Activated T-helper 9 cell treated with anti-CD3 and anti-CD28 coated beads, Interleukin-2, amount 50 U/mL, for 16 hours (primary cell): Measurements from ENCODE around the gene LYRM1.
"Not testable (repeated sequence)": the region's sequence is repeated elsewhere in the genome, so short reads cannot be mapped to it uniquely, and the experiment has no call there.

ENCODE experiments used
- DNase-seq: peaks from one replicate; pipeline ENCODE4 v3.0.0-alpha.2; 2020; ENCODE audit warnings: low read depth

The LYRM1 gene

DNA sequence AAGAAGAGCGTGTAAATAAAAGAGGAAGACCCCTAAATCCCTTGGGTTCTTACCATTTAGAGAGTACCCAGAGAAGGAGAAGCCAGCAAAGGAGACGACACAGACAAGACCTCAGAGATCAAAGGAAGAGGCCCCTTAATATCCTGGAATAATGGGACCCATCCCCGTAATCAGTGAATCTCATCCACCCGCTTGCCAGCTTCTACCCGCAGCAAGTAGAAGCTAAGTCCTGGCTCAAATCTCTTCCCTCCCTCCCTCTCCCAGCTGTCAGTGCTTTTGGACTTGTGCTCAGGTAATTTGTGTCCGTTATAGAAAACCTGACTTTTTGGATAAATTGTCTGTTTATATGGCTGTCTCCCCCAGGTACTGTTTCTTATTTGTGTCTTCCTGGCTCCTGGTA lies 1.9 kb downstream of the LYRM1 start:
- no peak for DNase-seq

DNA sequence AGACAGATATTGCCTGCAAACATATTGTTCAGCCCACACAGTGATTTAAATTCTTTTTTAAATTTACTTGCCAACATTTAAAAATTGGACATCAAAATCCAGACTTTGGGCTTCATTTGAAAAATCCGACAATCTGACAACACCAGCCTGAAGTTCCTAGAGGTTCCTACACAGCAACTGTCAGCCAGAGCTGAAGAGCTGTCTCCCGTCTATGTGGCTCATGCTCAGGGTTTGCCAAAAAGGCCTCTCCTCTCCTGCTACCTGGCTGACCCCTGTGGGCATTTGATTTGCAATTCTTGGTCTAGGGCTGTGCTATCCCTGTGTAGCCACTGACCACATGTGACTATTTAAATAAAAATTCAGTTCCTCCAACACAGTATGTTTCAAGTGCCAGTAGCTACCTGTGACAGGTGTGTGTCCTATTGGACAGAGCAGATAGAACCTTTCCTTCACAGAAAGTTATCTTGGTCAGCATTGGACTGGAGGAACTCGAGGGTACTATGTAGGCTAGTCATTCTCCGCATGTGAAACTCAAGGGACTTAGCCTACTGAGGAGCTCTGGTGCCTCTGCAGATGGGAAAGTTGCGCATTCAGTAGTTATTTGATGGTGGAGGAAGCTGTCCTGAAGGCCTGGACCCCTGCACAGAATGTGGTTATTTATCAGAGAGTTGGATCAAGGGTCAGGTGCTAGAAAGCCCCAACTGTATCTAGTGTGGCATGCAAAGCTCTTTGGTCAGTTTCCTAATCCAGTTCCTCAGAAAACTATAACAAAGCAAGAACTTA lies 2.7 kb downstream of the LYRM1 start:
- no peak for DNase-seq

DNA sequence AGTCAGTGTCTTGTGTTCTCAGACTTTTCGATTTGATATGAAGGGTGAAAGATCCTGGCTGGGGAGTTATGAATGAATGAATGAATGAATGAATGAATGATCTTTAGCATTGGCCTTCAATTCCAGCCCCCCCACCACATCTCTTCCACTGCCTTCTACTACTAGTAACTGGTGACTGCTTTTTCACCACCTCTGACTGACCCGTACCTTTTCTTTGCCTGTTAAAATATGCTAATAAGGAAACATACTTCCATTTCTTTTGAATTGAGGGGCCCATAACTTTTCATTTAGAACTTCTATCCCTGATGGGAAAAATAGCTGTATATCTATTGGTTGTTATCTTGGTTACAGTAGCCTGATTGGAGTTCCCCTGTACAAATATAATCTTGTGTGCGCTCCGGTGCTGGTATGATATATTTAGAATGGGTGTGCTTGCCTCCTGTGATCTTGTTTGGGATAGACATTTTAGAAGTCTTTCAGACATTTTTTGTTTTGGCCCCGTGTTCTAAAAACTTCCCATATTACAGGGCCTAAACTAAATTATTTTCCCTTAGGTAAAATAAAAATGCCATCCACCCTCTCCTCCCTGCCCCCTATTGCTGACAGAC lies 3.4 kb downstream of the LYRM1 start:
- no peak for DNase-seq

DNA sequence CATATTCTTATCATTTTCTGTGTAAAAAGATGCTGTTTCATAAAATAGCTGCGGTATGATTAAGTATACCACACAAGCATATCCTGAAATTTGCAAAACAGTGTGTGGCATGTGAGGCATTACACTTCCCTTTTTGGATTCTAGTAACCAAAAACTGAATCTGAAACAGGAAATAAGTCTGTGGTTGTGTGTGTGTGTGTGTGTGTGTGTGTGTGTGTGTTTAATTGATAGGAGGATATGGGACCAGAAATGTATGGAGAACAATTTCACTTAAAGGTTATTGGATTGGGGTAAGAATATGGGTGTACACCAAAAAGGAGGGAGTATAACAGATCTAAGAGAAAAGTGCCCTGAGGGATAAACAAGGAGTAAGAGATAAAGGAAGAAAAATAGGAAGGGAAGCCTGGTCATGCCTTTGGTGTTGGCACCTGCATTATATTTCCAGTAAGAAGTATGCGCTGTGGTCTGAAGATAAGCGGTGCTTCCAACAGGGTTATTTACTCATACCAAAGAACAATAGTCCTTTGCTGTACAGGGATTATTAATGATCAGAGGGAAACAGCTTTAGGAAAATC lies 4.0 kb downstream of the LYRM1 start:
- no peak for DNase-seq

DNA sequence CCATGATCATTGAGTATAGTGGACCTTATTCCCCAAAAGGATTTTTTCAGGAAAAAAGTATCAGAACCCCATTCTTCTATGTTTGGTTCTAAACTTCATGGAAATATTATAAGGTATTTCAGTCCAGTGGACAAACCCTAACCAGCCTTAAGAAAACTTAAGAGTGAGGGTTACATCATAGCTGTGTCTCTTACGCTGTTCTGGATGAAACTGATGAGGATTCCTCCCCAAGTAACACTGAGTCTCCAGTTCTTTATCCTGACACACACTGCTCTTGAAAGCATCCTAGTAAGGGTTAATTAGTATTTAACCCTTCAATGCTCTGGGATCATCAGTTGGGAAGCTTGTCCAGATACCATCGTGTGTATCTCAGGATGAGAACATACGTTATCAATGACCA lies 5.0 kb downstream of the LYRM1 start:
- DNase-seq: no peak

DNA sequence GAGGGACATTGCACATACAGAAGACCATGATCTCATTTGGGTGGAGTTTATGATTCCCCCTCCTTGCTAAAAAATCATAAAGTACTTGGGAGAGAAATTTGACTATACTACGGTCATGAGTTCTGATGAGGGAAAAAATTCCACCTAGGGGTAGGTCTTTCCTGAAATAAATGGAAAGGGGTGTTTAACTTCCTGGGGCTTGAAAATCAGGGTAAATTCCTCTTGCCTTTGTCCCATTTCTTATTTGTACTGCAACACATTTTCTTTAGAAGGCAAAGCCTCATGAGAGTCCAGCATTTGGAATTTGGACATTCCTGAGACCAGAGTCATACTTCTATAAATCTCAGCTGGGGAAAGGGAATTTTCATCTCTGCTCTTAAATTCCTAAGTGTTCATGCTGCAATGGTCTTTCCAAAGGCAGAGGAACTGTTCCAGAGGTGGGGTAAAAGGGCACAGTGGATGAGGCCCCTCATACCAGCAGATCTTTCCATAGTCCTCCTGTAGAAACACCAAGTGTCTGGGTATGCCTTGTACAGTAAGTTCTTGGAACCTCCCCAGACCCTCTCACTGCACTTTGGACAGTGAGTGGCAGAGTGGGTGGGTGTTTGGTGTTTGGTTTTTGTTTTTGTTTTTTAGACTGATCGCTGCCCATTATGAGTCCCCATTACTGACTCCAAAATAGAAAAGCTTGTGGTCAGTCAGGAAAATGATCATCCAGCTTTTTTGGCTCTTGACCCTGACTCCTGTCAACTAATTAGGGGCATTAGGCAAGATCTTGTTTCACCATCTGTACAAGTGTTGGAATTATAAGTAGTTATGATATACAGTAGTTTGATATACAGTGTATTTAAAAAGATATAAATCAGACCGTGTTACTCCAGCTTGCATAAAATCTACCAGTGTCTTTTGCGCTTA lies 6.0 kb downstream of the LYRM1 start:
- no peak for DNase-seq

DNA sequence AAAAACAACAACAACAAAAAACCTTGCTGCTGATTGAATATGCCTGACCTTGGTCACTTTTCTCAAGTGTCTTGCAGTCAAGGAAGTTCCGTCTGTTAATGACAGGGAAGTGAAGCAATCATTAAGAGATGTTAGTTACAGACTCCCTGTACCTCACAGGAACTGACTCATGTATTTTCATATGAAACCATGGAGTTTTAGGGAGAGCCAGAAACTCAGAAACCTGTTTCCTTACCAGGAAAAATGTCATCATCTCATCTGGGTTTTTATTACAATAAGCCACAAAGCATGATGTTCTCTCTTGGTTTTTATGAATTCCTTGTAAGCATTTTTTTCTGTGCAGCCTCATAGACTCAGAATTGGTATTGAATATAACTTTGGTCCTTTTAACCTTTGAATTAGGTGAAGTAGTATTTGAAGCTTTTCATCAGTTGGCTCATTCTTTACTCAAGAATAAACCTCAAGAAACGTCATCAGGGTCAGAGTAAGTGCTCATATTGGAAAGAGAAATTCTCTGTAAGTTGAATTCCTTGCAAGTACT lies 10.3 kb downstream of the LYRM1 start:
- no peak for DNase-seq

DNA sequence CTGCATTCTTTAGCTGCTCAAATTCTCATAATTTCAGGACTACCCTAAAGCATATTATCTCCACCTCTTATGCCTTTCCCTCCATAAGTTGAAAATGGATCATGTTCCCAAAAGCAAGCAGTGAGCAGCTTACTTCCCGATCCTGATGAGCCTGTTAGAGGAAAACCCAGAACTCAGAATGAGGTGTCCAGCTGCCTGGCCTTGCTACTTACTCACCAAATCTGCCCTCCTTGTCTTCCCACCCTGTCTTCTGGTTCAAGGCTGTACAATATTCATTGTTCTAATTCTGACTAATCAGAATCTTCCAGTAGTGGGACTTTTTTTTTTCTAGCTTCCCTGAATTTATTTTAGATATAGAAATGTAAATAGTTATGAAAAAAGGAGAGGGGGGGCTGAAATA lies 10.8 kb downstream of the LYRM1 start:
- no peak for DNase-seq

DNA sequence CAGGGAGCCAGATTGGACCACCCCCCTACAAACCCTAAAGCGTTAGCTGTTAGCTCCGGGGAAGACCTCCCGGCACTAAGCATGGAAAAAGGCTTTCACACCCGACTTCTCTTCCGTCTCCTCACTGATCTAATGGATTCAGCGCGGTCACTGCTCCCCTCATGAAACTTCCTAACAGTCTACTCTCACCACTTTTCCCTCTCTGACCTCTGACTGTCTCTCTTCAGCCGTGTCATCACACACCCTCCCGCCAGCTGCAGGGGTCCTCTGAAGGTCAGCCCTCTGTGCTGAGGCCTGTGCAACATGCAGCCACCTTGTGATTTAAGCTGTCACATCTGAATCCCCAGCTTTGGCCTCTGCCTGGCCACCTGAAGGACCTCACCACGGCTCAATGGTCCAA lies 15.7 kb downstream of the LYRM1 start:
- DNase-seq: no peak

DNA sequence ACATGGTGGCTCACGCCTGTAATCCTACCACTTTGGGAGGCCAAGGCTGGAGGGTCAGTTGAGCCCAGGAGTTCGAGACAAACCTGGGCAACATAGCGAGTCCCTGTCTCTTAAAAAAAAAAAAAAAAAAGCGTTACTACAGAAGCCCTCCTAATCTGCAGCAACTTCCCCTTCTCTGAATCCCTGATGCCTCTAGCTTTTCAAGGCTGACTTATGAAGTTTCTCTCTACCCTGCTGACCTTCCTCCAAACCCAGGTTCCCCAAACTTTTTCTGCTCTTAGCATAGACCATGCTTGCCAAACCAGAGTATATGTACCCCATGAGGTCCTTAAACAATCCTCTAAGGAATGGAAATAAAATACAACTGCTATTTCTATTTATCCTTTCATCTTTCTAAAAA lies 16.4 kb downstream of the LYRM1 start:
- DNase-seq: no peak

DNA sequence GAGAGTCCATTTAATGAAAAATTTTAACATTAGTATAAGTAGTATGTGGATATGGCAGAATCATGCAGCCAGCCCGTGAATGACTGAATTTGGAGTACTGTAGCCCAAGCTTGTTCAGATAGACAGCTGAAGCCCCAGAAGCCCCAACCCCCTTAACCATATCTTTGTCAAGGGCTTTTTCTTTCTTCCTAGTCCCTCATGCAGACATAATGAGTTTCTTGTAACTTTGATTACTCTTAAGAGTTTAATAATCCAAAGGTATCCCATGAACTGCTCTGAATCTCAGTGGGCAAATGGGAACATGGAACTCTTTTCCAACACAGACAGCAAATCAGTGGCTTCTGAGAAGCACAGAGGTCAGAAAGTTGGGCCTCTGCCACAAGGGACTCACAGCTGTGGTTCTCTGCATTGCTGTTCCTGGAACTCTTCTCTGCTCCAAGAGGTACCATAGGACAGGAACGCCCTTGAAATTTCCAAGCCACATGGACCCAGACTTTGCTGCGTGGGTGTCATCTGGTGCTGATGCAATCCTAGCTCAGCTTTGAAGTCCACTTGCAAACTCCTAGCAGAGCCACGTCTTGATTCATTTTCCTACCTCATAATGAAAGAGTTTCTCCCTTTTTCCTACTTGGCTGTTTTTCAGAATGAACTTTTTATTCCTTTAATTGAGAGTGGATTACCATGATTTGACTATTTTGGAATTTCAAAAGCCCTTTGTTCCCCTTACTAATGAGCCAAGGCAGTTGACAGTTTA lies 18.1 kb downstream of the LYRM1 start:
- no peak for DNase-seq

DNA sequence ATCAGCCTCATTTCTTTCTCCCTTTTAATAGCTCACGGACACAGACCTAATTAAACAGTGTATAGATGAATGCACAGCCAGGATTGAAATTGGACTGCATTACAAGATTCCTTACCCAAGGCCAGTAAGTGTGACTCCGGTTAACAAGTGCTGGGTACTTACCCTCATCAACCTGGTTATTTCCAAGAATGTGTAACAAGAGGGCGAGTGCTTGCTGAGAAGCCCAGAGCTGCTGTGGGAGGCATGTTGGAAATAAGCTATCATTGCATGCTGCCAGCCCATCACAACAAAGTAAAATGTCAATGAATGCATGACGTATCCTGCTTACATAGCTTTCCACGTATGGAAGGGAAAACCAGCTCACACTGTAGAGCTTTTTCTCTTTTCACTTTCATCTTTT lies 19.5 kb downstream of the LYRM1 start:
- no peak for DNase-seq

DNA sequence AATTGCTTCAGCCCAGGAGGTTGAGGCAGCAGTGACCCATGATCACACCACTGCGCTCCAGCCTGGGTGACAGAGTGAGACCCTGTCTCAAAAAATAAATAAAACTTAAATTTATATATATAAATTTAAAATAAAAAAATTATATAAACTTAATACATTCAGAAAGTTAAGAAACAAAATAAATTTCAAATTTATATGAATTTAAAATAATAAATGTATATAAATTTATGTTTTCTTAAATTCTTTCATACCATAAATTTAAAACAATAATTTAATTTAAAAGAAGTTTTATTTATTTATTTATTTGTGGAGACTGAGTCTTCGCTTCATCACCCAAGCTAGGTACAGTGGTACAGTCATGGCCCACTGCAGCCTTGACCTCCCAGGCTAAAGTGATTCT lies 20.2 kb downstream of the LYRM1 start:
- no peak for DNase-seq

DNA sequence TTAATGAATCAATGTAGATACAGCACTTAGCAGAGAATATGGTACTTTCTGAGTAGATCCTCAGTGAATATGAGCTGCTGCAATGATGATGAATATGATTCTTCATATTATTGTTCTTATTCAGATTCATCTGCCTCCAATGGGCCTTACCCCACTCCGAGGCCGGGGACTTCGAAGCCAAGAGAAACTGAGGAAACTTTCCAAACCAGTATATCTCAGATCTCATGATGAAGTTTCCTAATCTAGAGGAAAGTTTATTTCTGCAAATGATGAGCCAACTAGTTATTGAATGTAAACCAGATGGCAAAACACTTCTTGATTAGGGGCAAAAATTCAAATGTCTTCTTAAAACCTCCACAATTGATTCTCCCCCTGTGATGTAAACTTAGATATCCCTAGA lies 23.3 kb downstream of the LYRM1 start:
- no peak for DNase-seq

DNA sequence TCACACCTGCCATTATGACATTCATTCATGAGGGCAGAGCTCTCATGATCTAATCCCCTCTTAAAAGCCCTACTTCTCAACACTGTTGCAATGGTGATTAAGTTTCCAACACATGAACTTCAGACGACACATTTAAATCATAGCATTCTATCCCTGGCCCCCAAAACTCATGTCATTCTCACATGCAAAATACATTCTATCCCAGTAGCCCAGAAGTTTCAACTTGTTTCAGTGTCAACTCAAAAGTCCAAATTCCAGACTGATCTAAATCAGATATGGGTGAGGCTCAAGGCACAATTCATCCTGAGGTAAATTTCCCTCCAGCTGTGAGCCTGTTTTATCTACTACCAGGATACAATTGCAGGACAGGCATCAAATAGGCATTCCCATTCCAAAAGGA lies 25.2 kb downstream of the LYRM1 start:
- DNase-seq: no peak

DNA sequence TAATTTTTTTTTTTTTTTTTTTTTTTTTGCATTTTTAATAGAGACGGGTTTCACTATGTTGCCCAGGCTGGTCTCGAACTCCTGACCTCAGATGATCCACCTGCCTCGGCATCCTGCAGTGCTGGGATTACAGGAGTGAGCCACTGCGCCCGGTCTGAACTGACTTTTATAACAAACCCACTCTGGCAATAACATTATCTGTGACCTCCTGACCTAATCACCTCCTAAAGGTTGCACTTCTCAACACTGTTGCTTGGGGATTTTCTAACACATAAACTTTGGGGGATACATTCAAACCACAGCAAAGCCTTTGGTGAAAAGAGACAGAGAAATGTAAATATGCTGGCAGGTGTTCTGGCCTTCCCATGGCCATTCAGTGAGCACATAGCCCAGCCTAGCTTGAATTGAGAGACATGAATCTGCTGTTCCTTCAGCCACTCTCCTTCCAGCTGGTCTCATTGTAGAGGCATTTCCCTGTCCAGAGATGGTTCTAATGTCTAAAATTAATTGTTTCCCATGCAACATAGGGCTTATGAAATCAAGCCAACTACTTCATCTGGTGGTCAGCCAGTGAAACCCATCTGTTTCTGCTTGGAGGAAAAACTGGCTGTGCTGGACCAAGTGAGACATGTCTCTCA lies 28.3 kb downstream of the LYRM1 start:
- DNase-seq: no peak

DNA sequence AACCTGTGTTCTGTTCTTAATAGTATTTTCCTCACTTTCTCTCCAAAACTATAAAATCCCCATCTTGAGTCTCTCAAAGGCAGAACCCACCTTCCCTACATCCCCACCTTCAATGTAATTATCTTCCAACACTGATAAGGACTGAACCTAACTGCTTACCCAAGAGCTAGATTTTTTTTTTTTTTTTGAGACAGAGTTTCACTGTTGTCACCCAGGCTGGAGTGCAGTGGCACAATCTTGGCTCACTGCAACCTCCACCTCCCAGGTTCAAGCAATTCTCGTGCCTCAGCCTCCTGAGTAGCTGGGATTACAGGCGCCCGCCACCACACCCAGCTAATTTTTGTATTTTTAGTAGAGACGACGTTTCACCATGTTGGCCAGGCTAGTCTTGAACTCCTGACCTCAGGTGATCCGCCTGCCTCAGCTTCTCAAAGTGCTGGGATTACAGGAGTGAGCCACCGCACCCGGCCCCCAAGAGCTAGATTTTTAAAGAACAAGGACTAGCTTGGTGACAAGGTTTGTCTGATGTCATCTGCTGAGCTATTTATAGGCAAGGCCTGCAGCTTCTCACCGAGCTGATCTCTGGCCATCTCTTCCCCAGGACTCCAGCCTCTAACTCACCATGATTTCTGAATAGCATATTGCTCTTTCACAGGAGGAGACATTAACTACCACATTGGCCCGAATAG lies 29.2 kb downstream of the LYRM1 start:
- not testable (repeated sequence) for DNase-seq

DNA sequence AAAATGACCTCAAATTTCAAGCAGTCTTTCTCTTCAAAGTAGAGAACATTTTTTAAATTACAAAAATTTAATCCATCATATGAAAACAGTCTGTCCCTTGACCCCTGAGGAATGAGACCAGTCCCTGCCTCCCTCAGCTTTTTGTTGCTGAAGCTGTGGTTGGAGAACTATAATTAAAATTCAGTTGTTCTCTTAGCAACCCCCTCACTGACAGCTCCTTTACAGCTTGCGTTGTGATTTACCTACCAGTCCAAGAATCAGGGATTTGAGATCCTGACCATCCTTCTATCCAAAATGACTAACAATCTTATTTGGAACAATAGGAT lies 29.8 kb downstream of the LYRM1 start:
- DNase-seq: no peak

DNA sequence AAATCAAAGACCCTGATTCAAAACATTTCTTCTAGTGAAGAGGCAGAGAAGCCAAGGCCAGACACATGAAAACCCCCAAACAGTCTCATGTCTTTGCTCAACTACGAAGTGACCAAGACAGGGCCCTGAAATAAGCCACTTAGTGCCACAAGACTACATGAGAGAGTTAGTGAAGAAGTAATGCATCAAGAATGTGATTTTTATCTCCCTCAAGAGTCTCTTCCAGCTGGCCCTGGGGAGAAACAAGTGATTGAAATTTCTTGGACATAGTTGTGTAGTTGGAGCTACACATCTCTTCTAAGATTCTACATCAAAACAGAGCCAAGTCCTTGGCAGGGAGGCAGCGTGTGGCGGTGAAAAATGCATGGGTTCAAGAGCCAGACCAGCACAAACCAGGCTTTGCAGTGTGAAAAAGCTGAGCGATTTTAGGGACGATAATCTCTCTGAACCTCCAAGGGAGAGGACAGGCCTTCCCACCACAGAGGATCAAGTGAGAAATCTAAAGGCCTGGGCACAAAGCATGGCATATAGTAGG lies 30.6 kb downstream of the LYRM1 start:
- DNase-seq: no peak

DNA sequence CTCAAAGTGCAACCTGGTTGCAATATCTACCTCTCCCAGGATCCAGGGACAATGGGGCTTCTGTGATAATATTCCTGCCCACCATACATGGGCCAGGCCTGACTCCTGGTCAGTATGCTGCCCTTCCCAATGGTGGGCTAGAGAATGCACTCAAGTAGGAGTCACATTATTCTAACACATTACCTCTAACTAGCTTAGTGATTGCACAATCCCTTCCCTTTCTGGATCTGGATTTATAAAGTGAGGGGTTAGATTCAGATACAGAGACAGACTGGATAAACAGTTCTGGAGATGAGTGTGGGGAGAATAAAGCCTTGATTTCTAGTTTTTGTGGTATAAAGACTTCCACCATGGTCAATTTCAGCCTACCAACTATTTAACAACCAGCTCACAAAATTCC lies 33.0 kb downstream of the LYRM1 start:
- no peak for DNase-seq
